Prostate gland (tissue), 2 donors: ENCODE results near the gene PITPNC1.

Source experiments
- CTCF ChIP-seq, 4 experiments: fragments of 200-600 bp in 2 of 4; fragments of 450-650 bp in 2 of 4; sonication (generic) in 2 of 4; IDR thresholded peaks; 1 replicate in 3 of 4; 2 replicates in 1 of 4; pipeline ENCODE4 v1.5.1; 2016 to 2019; ENCODE audit warnings: antibody characterized with exemption in 4 of 4, mild to moderate bottlenecking in 2 of 4, moderate library complexity in 2 of 4
- POLR2A ChIP-seq: fragments of 450-650 bp; IDR thresholded peaks from one replicate; pipeline ENCODE4 v1.6.1; 2016; ENCODE audit warnings: antibody characterized with exemption, mild to moderate bottlenecking
- POLR2AphosphoS5 ChIP-seq: sonication (generic); formaldehyde crosslinking; IDR thresholded peaks from one replicate; pipeline ENCODE4 v1.6.1; 2017; ENCODE audit warnings: antibody characterized with exemption

- TF ChIP-seq POLR2A (no peak), CTCF (IDR thresholded peaks at IDR 0.05) (no peak), POLR2AphosphoS5 (no peak)
Measured at GRCh38 chr17:67353929-67354574, 23.0 kb upstream of the PITPNC1 start.
